Heart right ventricle (tissue), 16 donors: ENCODE results near the gene PLBD2. TPM values are rescaled to one million over a fixed set of nuclear protein-coding genes. Genes with fewer than 3 reads are reported as not detected.
A peak's percentile ranks its signal among the peaks of the same experiment; 100 is the strongest.

Experiments
- ATAC-seq, 8 donors: fragments of 200-7000 bp; cut with Tn5 transposase; one replicate each; pipeline ENCODE4 v1.9.1; 2020; ENCODE audit warnings: mild to moderate bottlenecking in 8 of 8, moderate library complexity in 8 of 8, moderate number of reproducible peaks in 1 of 8
- DNase-seq, 2 donors: peaks; one replicate each; pipeline ENCODE4 v3.0.0-alpha.2; 2020
- H3K27ac ChIP-seq, 10 donors: fragments of 200-600 bp; sonication (generic) in 2 of 10; one replicate each; pipeline versions ENCODE4 v1.5.0 to v1.8.0; 2020 to 2022; ENCODE audit warnings: mild to moderate bottlenecking in 3 of 10
- H3K27me3 ChIP-seq, 7 donors: fragments of 200-600 bp; one replicate each; pipeline ENCODE4 v1.8.0; 2021 to 2022; ENCODE audit warnings: mild to moderate bottlenecking in 2 of 7
- H3K36me3 ChIP-seq, 9 donors: fragments of 200-600 bp; sonication (generic) in 1 of 9; one replicate each; pipeline versions ENCODE4 v1.5.0 to v1.8.0; 2020 to 2022; ENCODE audit warnings: mild to moderate bottlenecking in 2 of 9
- H3K4me1 ChIP-seq, 9 donors: fragments of 200-600 bp; sonication (generic) in 1 of 9; one replicate each; pipeline versions ENCODE4 v1.5.0 to v1.8.0; 2020 to 2022; ENCODE audit warnings: mild to moderate bottlenecking in 4 of 9
- H3K4me3 ChIP-seq, 10 donors: fragments of 200-600 bp; sonication (generic) in 2 of 10; one replicate each; pipeline versions ENCODE4 v1.5.0 to v1.8.0; 2020 to 2022; ENCODE audit warnings: mild to moderate bottlenecking in 7 of 10, moderate library complexity in 2 of 10
- H3K9me3 ChIP-seq, 11 donors: fragments of 200-600 bp in 10 of 11; sonication (generic) in 2 of 11; one replicate each; pipeline versions ENCODE4 v1.5.0 to v1.8.0; 2013 to 2022; ENCODE audit warnings: mild to moderate bottlenecking in 2 of 11, control low read depth in 1 of 11, moderate library complexity in 1 of 11
- WGBS, 2 donors: extraction: QIAGEN DNeasy Blood & Tissue Kit; methylation state at CpG; one replicate each; pipeline ENCODE4 v1.1.7; 2013; ENCODE audit warnings: inconsistent platforms in 1 of 2; 5-methylcytosine and 5-hydroxymethylcytosine counted together
- intact Hi-C, 10 donors: fragments of 100-400 bp; cut with DNase I; formaldehyde crosslinking; loops; one replicate each; pipeline versions ENCODE4 v1.11.1 to v1.14.2; 2022
- polyA plus RNA-seq, 2 donors: library from polyadenylated mRNA; stranded (reverse); fragments of 200-250 nt; gene quantifications; one replicate each; pipeline ENCODE4 v1.2.3, GENCODE V29; 2013
- total RNA-seq, 10 donors: library from RNA; stranded (reverse); fragmentation: NEBNext Ultra II Directional in 3 of 10; extraction: Animal tissue kit (Norgen Biotek cat#: 25700) in 3 of 10; gene quantifications; one replicate each; pipeline versions ENCODE4 v1.2.1 to v1.2.4, GENCODE V29; 2021 to 2023
- TF ChIP-seq, protein P1 (sequence below), 9 donors: fragments of 200-600 bp; sonication (generic) in 2 of 9; IDR thresholded peaks; one replicate each; pipeline versions ENCODE4 v1.5.0 to v1.8.0; 2021 to 2022; ENCODE audit warnings: antibody characterized with exemption in 9 of 9, mild to moderate bottlenecking in 5 of 9, moderate library complexity in 1 of 9
- donor health status: Arrhythmogenic right ventricular cardiomyopathy.
- donor health status: ischemic (EF 13 %, LVEDD 7.1; RV severe dilation, severe dysfunction).
- donor health status: healthy with polysubstance abuse.
- donor health status: DM: no; HTN: yes; CAD: no.
- donor health status: DM: no; HTN: no; CAD: no.
- donor health status: ischemic (EF 25% LVEDD 6.9; RV normal size, moderate dysfunction).
- donor health status: ischemic (EF 25% LVEDD 5.7; RV mildly dilated, moderate dysfunction).
- donor health status: healthy.
- donor health status: DM: yes; HTN: yes; CAD: no.
- donor health status: Ischemic cardiomyopathy.
- donor health status: ischemic (EF 35%, LVEDD 5.7; RV mildly dilated, moderate dysfunction).
- donor health status: nonischemic (EF 11% LVEDD 7.7; RV severe dilation, severe dysfunction).
- donor health status: DM: yes; HTN: yes; CAD: no.
- donor health status: PGD.
- donor health status: ischemic (EF 29% LVEDD 5.4; RV normal size, mild dysfunction).
- donor health status: nonischemic (EF 23%, LVEDD 6.1; RV moderate dilation, normal function).

Gene PLBD2
- total and polyA plus RNA-seq, 12 donors: 13.0 to 53.9 (median 35.4) TPM

DNA sequence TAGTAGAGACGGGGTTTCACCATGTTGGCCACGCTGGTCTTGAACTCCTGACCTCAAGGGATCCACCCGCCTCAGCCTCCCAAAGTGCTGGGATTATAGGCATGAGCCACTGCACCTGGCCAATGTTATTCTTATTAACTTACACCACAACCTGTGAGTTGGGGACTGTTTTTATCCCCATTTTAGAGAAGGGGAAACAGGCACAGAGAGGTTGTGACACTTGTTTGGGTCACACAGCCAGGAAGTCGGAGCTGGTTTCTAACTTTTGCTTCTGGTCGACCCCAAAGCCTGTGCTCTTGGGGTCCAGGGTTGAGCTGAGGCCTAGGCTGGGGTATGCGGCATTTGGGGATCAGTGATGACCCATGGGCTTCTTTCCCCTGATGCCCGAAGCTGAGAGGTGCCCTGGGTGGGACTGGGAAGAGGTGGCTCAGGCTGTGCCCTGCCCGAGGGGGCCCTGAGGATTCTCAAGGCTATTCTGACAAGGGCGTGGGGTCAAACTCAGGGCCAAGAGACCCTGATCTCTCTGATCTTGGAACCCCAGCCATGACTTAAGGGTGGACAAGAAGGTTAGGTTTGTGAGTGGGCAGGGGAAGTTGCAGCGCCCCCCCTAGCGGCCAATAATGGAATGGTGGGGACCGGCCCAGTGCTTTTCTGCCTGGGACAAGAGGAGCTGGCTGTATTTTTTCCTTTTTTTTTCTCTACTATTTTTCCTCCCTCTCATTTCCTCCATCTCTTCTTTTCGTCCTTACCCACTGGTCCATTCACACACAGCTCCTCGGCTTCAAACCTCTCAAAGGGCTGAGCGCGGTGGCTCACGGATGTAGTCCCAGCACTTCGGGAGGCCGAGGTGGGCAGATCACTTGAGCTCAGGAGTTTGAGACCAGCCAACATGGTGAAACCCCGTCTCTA, 66.8 kb downstream of the PLBD2 start:
- H3K27ac ChIP-seq: no peak overlapping the region
- peak; percentile 29 to 52 for DNase-seq
- intact Hi-C loops: loop anchor here (1.0 to 10.0 kb wide), 7 partner anchors 110 to 230 kb away; no protein-coding TSS in a partner anchor
- peaks cover 0 to 29% (median 9%) of the 10 kb centered on the region in 9 donors for H3K4me1 ChIP-seq
- no peaks in the 10 kb centered on the region for H3K36me3 ChIP-seq
- TF ChIP-seq, protein P1, sequence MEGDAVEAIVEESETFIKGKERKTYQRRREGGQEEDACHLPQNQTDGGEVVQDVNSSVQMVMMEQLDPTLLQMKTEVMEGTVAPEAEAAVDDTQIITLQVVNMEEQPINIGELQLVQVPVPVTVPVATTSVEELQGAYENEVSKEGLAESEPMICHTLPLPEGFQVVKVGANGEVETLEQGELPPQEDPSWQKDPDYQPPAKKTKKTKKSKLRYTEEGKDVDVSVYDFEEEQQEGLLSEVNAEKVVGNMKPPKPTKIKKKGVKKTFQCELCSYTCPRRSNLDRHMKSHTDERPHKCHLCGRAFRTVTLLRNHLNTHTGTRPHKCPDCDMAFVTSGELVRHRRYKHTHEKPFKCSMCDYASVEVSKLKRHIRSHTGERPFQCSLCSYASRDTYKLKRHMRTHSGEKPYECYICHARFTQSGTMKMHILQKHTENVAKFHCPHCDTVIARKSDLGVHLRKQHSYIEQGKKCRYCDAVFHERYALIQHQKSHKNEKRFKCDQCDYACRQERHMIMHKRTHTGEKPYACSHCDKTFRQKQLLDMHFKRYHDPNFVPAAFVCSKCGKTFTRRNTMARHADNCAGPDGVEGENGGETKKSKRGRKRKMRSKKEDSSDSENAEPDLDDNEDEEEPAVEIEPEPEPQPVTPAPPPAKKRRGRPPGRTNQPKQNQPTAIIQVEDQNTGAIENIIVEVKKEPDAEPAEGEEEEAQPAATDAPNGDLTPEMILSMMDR (IDR thresholded peaks at IDR 0.05): peak; percentile 73 to 90 (median 79)
- H3K4me3 ChIP-seq: no peak overlapping the region
- ATAC-seq: peak in 5 of 8 donors; percentile 25 to 53 (median 44)
- H3K27me3 ChIP-seq: peaks cover 0 to 5% (median 0%) of the 10 kb centered on the region in 7 donors
- H3K9me3 ChIP-seq: peaks cover 0 to 2% (median 0%) of the 10 kb centered on the region in 11 donors
- 55 to 60% methylated on average over 20 of the region's 20 CpGs for WGBS, 2 donors

DNA sequence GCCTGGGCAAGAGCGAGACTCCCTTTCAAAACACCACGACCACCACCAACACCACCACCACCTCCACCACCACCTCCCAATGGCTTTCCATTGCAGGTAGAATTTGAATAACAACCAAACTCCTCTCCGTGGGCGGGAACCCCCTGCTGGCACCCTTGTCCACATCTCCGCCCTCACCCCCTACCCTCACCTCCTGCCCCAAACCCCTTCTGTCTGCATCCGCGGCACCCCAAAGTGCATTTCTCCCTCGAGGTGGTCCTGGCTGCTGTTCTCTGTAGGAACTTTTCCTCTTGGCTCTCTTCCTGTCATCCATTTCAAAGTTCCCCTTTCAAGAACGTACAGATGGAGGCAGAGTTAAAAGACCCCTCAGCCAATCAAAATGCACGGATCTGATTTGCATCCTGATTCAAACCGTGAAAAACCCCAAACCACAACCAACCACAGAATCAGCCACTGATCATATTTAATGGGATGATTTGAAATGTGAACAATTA, 67.6 kb downstream of the PLBD2 start:
- 28 to 38% methylated on average over 11 of the region's 11 CpGs for WGBS, 2 donors
- H3K36me3 ChIP-seq: no peaks in the 10 kb centered on the region
- ATAC-seq (no peak), DNase-seq (no peak)
- H3K4me1 ChIP-seq: peaks cover 0 to 29% (median 9%) of the 10 kb centered on the region in 9 donors
- TF ChIP-seq, protein P1 (IDR thresholded peaks at IDR 0.05): no peak
- peaks cover 0 to 3% (median 0%) of the 10 kb centered on the region in 11 donors for H3K9me3 ChIP-seq
- no peak overlapping the region for H3K27ac ChIP-seq
- peaks cover 0 to 5% (median 0%) of the 10 kb centered on the region in 7 donors for H3K27me3 ChIP-seq
- intact Hi-C loops: loop anchor here in 8 of 10 donors (1.0 to 10.0 kb wide), 7 partner anchors 111 to 231 kb away; no protein-coding TSS in a partner anchor
- no peak overlapping the region for H3K4me3 ChIP-seq

DNA sequence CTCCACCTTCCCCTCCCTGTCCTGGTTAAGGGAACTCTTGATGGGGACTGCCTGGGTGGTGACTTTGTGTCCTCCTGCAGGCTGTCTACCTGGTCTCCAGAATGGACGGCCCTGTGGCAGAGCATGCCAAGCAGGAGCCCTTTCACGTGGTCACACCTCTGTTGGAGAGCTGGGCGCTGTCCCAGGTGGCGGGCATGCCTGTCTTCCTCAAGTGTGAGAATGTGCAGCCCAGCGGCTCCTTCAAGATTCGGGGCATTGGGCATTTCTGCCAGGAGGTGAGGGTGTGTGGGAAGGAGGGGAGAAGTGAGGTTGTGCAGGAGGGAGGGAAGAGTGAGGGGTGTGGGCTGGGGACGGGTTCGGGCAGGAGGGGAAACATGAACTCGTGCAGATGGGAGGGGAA, 69.5 kb downstream of the PLBD2 start:
- Histone ChIP-seq H3K36me3 (no peaks in the 10 kb centered on the region), H3K4me3 (no peak overlapping the region), H3K4me1 (peaks cover 0 to 15% (median 4%) of the 10 kb centered on the region in 9 donors), H3K9me3 (peaks cover 0 to 3% (median 0%) of the 10 kb centered on the region in 11 donors), H3K27me3 (peaks cover 0 to 5% (median 0%) of the 10 kb centered on the region in 7 donors), H3K27ac (no peak overlapping the region)
- 65 to 66% methylated on average over 9 of the region's 9 CpGs for WGBS, 2 donors
- TF ChIP-seq, protein P1 (IDR thresholded peaks at IDR 0.05): no peak
- ATAC-seq: no peak
- DNase-seq: no peak
- intact Hi-C loops: loop anchor here in 7 of 10 donors (5.0 to 10.0 kb wide), 5 partner anchors 113 to 233 kb away; no protein-coding TSS in a partner anchor

DNA sequence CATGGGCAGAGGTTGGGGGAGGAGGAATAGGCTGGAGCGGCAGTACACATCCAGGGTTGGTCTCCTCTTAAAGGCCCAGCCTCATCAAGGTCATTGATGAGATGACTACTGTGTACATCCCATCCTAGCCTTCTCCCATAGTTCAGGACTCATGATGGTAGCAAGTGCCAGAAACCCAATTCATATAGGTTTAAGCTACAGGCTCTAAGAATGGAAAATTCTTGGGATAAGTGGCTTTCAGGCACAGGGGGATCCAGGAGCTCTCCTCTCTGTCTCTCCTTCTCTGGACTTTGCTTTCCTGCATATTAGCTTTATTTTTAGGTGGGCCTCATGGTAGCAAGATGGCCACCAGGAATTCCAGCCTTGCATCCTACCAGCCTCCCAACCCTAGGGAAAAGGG, 70.1 kb downstream of the PLBD2 start:
- Histone ChIP-seq H3K9me3 (peaks cover 0 to 3% (median 0%) of the 10 kb centered on the region in 11 donors), H3K4me3 (no peak overlapping the region), H3K36me3 (no peaks in the 10 kb centered on the region), H3K27ac (no peak overlapping the region), H3K27me3 (peaks cover 0 to 5% (median 0%) of the 10 kb centered on the region in 7 donors), H3K4me1 (peaks cover 0 to 9% (median 0%) of the 10 kb centered on the region in 9 donors)
- no peak for DNase-seq
- TF ChIP-seq, protein P1 (IDR thresholded peaks at IDR 0.05): no peak
- intact Hi-C loops: loop anchor here in 7 of 10 donors (5.0 to 10.0 kb wide), 5 partner anchors 114 to 234 kb away; no protein-coding TSS in a partner anchor
- ATAC-seq: no peak
- WGBS, 2 donors: 85 to 91% methylated on average over 1 of the region's 1 CpG
